Measurements from ENCODE around the gene RPS25. TPM values are rescaled to one million over a fixed set of nuclear protein-coding genes. Genes with fewer than 3 reads are reported as not detected.

RPS25 gene
- total and polyA plus RNA-seq, 4 donors = 483 to 2,643 (median 958) TPM

DNA sequence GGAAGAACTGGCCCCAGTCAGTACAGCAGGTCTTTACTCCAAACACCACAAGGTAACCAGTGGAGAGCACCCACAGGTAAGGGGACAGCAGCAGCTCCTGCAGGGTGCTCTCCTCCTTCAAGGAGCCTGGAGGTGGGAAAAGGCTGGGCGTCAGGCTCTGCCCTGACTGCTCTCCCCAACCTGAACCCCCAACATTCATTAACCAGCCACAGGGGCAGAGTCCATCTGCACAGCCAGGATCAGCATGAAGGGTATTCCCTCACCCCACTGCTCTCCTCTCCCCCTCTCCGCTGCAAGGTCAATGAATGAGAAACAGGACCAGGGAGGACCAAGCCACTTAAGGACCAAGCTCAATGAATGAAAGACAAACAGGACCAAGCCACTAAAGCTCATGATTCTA is 8.8 kb upstream of the RPS25 start:
- no peak overlapping the region for H3K27ac ChIP-seq (ENCODE audit: low read depth in 1 of 2, low read length in 1 of 2)
- no peak for ATAC-seq (ENCODE audit: insufficient read depth, low FRiP score)
- DNase-seq = no peak
- no peak overlapping the region for H3K9ac ChIP-seq (ENCODE audit: insufficient read depth in 1 of 2, low read length in 2 of 2)
- TF ChIP-seq, protein P1, sequence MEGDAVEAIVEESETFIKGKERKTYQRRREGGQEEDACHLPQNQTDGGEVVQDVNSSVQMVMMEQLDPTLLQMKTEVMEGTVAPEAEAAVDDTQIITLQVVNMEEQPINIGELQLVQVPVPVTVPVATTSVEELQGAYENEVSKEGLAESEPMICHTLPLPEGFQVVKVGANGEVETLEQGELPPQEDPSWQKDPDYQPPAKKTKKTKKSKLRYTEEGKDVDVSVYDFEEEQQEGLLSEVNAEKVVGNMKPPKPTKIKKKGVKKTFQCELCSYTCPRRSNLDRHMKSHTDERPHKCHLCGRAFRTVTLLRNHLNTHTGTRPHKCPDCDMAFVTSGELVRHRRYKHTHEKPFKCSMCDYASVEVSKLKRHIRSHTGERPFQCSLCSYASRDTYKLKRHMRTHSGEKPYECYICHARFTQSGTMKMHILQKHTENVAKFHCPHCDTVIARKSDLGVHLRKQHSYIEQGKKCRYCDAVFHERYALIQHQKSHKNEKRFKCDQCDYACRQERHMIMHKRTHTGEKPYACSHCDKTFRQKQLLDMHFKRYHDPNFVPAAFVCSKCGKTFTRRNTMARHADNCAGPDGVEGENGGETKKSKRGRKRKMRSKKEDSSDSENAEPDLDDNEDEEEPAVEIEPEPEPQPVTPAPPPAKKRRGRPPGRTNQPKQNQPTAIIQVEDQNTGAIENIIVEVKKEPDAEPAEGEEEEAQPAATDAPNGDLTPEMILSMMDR (IDR thresholded peaks at IDR 0.05; ENCODE audit: control extremely low read depth, extremely low read depth) = no peak
- no peak overlapping the region for H3K4me3 ChIP-seq
- peaks cover 2 to 23% (median 10%) of the 10 kb centered on the region in 4 donors for H3K36me3 ChIP-seq (ENCODE audit: control insufficient read depth in 4 of 4, insufficient read depth in 4 of 4, low read length in 4 of 4)
- H3K4me1 ChIP-seq (ENCODE audit: control insufficient read depth in 5 of 5, insufficient read depth in 5 of 5, low read length in 5 of 5) = peaks cover 0 to 27% (median 12%) of the 10 kb centered on the region in 5 donors
- 95 to 100% methylated on average over 2 of the region's 2 CpGs for WGBS, 2 donors
- H3K9me3 ChIP-seq (ENCODE audit: control insufficient read depth in 4 of 4, insufficient read depth in 3 of 4, low read length in 3 of 4) = no peaks in the 10 kb centered on the region
- H3K27me3 ChIP-seq (ENCODE audit: control insufficient read depth in 3 of 3, insufficient read depth in 3 of 3, low read length in 2 of 3) = no peaks in the 10 kb centered on the region

DNA sequence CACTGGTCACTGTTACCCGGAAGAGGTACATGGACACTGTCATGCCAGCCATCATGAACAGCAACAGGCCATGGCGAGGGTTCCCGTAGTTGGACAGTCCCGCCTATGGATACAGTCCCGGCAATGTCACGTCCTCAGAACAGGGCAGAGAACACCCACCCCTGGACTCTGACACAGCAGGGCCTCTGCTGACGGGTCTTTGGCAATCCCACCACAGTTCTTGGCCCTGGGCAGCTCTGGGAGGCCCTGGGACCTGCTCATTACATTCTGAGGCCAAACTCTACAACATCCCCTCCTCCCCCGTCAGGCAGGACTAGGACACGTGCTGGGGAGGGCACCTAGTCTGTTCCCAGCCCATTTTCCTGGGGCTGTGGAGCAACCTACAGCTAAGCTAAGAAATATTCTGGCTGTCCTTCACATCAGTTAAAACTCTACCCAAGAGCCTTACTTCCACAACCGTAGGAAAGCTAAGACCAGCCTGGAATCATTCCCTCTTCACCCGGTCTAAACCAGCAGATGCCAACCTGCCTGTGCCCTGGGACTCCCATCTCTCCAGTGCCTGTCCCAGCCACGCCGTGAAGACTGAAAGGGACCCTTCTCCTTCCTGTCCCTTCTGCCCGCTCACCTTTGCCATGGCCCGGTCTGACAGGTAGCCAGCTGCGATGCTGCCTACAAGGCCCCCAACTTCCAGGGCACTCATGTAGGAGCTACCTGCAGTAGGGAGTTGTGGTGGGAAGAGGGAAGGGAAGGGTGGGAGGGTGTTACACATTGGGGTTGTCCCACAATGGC is 8.0 kb upstream of the RPS25 start:
- ATAC-seq (ENCODE audit: insufficient read depth, low FRiP score) (no peak), DNase-seq (no peak)
- Histone ChIP-seq H3K27me3 (ENCODE audit: control insufficient read depth in 3 of 3, insufficient read depth in 3 of 3, low read length in 2 of 3) (no peaks in the 10 kb centered on the region), H3K36me3 (ENCODE audit: control insufficient read depth in 4 of 4, insufficient read depth in 4 of 4, low read length in 4 of 4) (peaks cover 9 to 25% (median 14%) of the 10 kb centered on the region in 4 donors), H3K27ac (ENCODE audit: low read depth in 1 of 2, low read length in 1 of 2) (no peak overlapping the region), H3K9me3 (ENCODE audit: control insufficient read depth in 4 of 4, insufficient read depth in 3 of 4, low read length in 3 of 4) (no peaks in the 10 kb centered on the region), H3K9ac (ENCODE audit: insufficient read depth in 1 of 2, low read length in 2 of 2) (no peak overlapping the region), H3K4me1 (ENCODE audit: control insufficient read depth in 5 of 5, insufficient read depth in 5 of 5, low read length in 5 of 5) (peaks cover 0 to 27% (median 12%) of the 10 kb centered on the region in 5 donors), H3K4me3 (no peak overlapping the region)
- WGBS, 2 donors = 93% methylated on average over 16 of the region's 16 CpGs
- TF ChIP-seq, protein P1 (IDR thresholded peaks at IDR 0.05; ENCODE audit: control extremely low read depth, extremely low read depth) = no peak

DNA sequence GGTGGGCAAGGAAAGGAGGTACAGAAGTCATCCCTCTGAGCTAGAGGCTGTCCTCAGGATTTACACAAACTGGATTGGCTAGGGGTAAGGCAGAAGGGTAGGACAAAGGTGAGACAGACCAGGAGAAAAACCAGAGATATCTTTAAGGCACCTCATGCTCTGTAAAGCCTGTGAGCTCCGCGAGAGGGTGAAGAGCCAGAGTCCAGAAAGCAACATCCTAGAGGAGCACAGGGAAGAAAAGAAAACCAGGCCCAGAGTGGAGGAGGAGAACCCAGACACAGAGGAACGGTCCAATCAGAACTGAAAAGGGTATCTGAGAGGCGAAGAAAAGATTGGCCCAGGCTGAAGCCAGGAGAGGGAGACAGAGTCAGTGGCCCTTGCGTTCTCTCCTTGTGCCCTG is 7.4 kb upstream of the RPS25 start:
- WGBS, 2 donors = 95 to 97% methylated on average over 5 of the region's 5 CpGs

More for the DNA sequence above, 7.4 kb upstream of the RPS25 start:
- peaks cover 10 to 25% (median 15%) of the 10 kb centered on the region in 4 donors for H3K36me3 ChIP-seq (ENCODE audit: control insufficient read depth in 4 of 4, insufficient read depth in 4 of 4, low read length in 4 of 4)
- no peak overlapping the region for H3K27ac ChIP-seq (ENCODE audit: low read depth in 1 of 2, low read length in 1 of 2)
- no peaks in the 10 kb centered on the region for H3K9me3 ChIP-seq (ENCODE audit: control insufficient read depth in 4 of 4, insufficient read depth in 3 of 4, low read length in 3 of 4)
- peaks cover 0 to 27% (median 12%) of the 10 kb centered on the region in 5 donors for H3K4me1 ChIP-seq (ENCODE audit: control insufficient read depth in 5 of 5, insufficient read depth in 5 of 5, low read length in 5 of 5)
- no peak for DNase-seq
- no peak overlapping the region for H3K4me3 ChIP-seq
- TF ChIP-seq, protein P1 (IDR thresholded peaks at IDR 0.05; ENCODE audit: control extremely low read depth, extremely low read depth) = no peak
- no peak for ATAC-seq (ENCODE audit: insufficient read depth, low FRiP score)
- no peaks in the 10 kb centered on the region for H3K27me3 ChIP-seq (ENCODE audit: control insufficient read depth in 3 of 3, insufficient read depth in 3 of 3, low read length in 2 of 3)
- H3K9ac ChIP-seq (ENCODE audit: insufficient read depth in 1 of 2, low read length in 2 of 2) = no peak overlapping the region
